Common myeloid progenitor, CD34-positive (primary cell): ENCODE results near the gene INPP5B.
"Not testable (repeated sequence)": the region's sequence is repeated elsewhere in the genome, so short reads cannot be mapped to it uniquely, and the experiment has no call there.

Experiments
- CTCF ChIA-PET: fragments of 350-600 bp; sonication (Branson Sonifier 250); formaldehyde crosslinking; loops from one replicate; lab custom pipeline; 2021; ENCODE audit warnings: antibody characterized with exemption; lab: Charles Lee
- POLR2A ChIA-PET: fragments of 350-600 bp; sonication (Branson Sonifier 250); formaldehyde crosslinking; loops from one replicate; lab custom pipeline; 2021; ENCODE audit warnings: antibody characterized with exemption; lab: Charles Lee
- DNase-seq, 3 donors: peaks; one replicate each; pipeline versions ENCODE4 v3.0.0 to v3.0.0-alpha.2; 2013
- H3K27ac ChIP-seq, 2 experiments: 1 replicate in 1 of 2; 2 replicates in 1 of 2; pipeline ENCODE4 v1.7.0; 2013; ENCODE audit warnings: inconsistent platforms in 2 of 2, low read length in 2 of 2, mild to moderate bottlenecking in 2 of 2, low read depth in 1 of 2, moderate library complexity in 1 of 2; ENCODE audit not compliant: severe bottlenecking in 2 of 2, insufficient read depth in 1 of 2, poor library complexity in 1 of 2
- H3K27me3 ChIP-seq, 5 experiments: replicated peaks in 2 of 5; 1 replicate in 3 of 5; 2 replicates in 2 of 5; pipeline versions ENCODE4 v1.6.1 to v1.7.0; 2013; ENCODE audit warnings: low read length in 4 of 5, mild to moderate bottlenecking in 2 of 5, moderate library complexity in 2 of 5, inconsistent platforms in 1 of 5; ENCODE audit not compliant: insufficient read depth in 5 of 5, control insufficient read depth in 4 of 5
- H3K36me3 ChIP-seq, 4 experiments: 1 replicate in 2 of 4; 2 replicates in 2 of 4; pipeline versions ENCODE4 v1.6.1 to v1.7.0; 2013; ENCODE audit warnings: low read length in 3 of 4, control low read depth in 1 of 4, mild to moderate bottlenecking in 1 of 4; ENCODE audit not compliant: control insufficient read depth in 4 of 4, insufficient read depth in 4 of 4
- H3K4me1 ChIP-seq, 4 experiments: 1 replicate in 3 of 4; 2 replicates in 1 of 4; pipeline versions ENCODE4 v1.6.1 to v1.7.1; 2013; ENCODE audit warnings: low read length in 3 of 4, mild to moderate bottlenecking in 3 of 4, control low read depth in 1 of 4, inconsistent platforms in 1 of 4, moderate library complexity in 1 of 4; ENCODE audit not compliant: control insufficient read depth in 4 of 4, insufficient read depth in 4 of 4; ENCODE audit errors: control extremely low read depth in 1 of 4
- H3K4me3 ChIP-seq, 7 experiments: 1 replicate in 4 of 7; 2 replicates in 3 of 7; pipeline versions ENCODE4 v1.5.1 to v1.7.0; 2013; ENCODE audit warnings: mild to moderate bottlenecking in 7 of 7, low read length in 6 of 7, moderate library complexity in 6 of 7, inconsistent platforms in 2 of 7, low read depth in 2 of 7, control low read depth in 1 of 7; ENCODE audit not compliant: insufficient read depth in 4 of 7, control insufficient read depth in 1 of 7; ENCODE audit errors: extremely low read depth in 1 of 7
- H3K9me3 ChIP-seq, 5 experiments: 1 replicate in 4 of 5; 2 replicates in 1 of 5; pipeline versions ENCODE4 v1.6.1 to v1.7.1; 2013; ENCODE audit warnings: low read length in 4 of 5, mild to moderate bottlenecking in 2 of 5, inconsistent platforms in 1 of 5, low read depth in 1 of 5, moderate library complexity in 1 of 5; ENCODE audit not compliant: control insufficient read depth in 4 of 5, insufficient read depth in 2 of 5; ENCODE audit errors: control extremely low read depth in 1 of 5
- WGBS: methylation state at CpG from one replicate; pipeline ENCODE4 v1.1.5; 2013; ENCODE audit not compliant: insufficient coverage; 5-methylcytosine and 5-hydroxymethylcytosine counted together

The INPP5B gene

GRCh38 chr1:37978541-37978940 is 31.7 kb upstream of the INPP5B start:
- peaks cover 20 to 86% (median 66%) of the 10 kb centered on the region in 4 experiments for H3K36me3 ChIP-seq
- POLR2A ChIA-PET = no interaction called here

GRCh38 chr1:37975083-37975482 is 28.2 kb upstream of the INPP5B start:
- H3K4me1 ChIP-seq, H3K27ac ChIP-seq, H3K4me3 ChIP-seq, H3K27me3 ChIP-seq, H3K9me3 ChIP-seq: not testable (repeated sequence)
- POLR2A ChIA-PET = interaction anchor here (0.6 kb wide), 1 partner anchor 39 kb away, joined by 3 read pairs; no protein-coding TSS in a partner anchor
- CTCF ChIA-PET = interaction anchor here (0.8 to 1.4 kb wide), 6 partner anchors 16 to 89 kb away, joined by 3 to 7 read pairs (median 4); no protein-coding TSS in a partner anchor
- peak; percentile 58 to 74 (median 69) for DNase-seq
- 51% methylated on average over 3 of the region's 6 CpGs for WGBS
- H3K36me3 ChIP-seq = peaks cover 12 to 53% (median 47%) of the 10 kb centered on the region in 4 experiments

More at GRCh38 chr1:37978541-37978940, 31.7 kb upstream of the INPP5B start:
- Histone ChIP-seq H3K27me3 (no peaks in the 10 kb centered on the region), H3K9me3 (no peaks in the 10 kb centered on the region), H3K27ac (no peak overlapping the region), H3K4me1 (no peaks in the 10 kb centered on the region), H3K4me3 (no peak overlapping the region)
- CTCF ChIA-PET = interaction anchor here (0.6 to 2.5 kb wide), 8 partner anchors 11 to 119 kb away, joined by 3 to 8 read pairs (median 3); partner anchors contain the start of gene MTF1
- WGBS = 96% methylated on average over 3 of the region's 4 CpGs
- DNase-seq = no peak

- no peaks in the 10 kb centered on the region for H3K9me3 ChIP-seq
- H3K27me3 ChIP-seq = no peaks in the 10 kb centered on the region
- H3K27ac ChIP-seq = no peak overlapping the region
- WGBS = 100% methylated on average over 4 of the region's 5 CpGs
- ChIA-PET POLR2A (no interaction called here), CTCF (interaction anchor here (1.3 kb wide), 1 partner anchor 17 kb away, joined by 7 read pairs; no protein-coding TSS in a partner anchor)
- no peaks in the 10 kb centered on the region for H3K4me1 ChIP-seq
- H3K4me3 ChIP-seq = no peak overlapping the region
- DNase-seq = no peak
- peaks cover 14 to 53% (median 45%) of the 10 kb centered on the region in 4 experiments for H3K36me3 ChIP-seq
Measured at GRCh38 chr1:37974567-37974966, 27.7 kb upstream of the INPP5B start.

GRCh38 chr1:37973684-37974083 is 26.8 kb upstream of the INPP5B start:
- H3K9me3 ChIP-seq, DNase-seq, H3K27me3 ChIP-seq, POLR2A ChIA-PET, H3K27ac ChIP-seq, H3K4me1 ChIP-seq, H3K4me3 ChIP-seq: not testable (repeated sequence)
- H3K36me3 ChIP-seq = peaks cover 14 to 54% (median 45%) of the 10 kb centered on the region in 4 experiments
- CTCF ChIA-PET = interaction anchor here (1.5 kb wide), 1 partner anchor 93 kb away, joined by 4 read pairs; no protein-coding TSS in a partner anchor
- WGBS = no CpG with 5 or more reads among the region's 5 CpGs

- POLR2A ChIA-PET = no interaction called here
- H3K36me3 ChIP-seq = peaks cover 20 to 63% (median 38%) of the 10 kb centered on the region in 4 experiments
Measured at GRCh38 chr1:37965301-37965700, 18.4 kb upstream of the INPP5B start.

GRCh38 chr1:37964106-37964505 is 17.3 kb upstream of the INPP5B start:
- CTCF ChIA-PET, H3K27ac ChIP-seq, H3K9me3 ChIP-seq, H3K4me1 ChIP-seq, H3K4me3 ChIP-seq, POLR2A ChIA-PET, DNase-seq, H3K27me3 ChIP-seq: not testable (repeated sequence)
- peaks cover 19 to 64% (median 41%) of the 10 kb centered on the region in 4 experiments for H3K36me3 ChIP-seq
- WGBS = 84% methylated on average over 11 of the region's 12 CpGs

More at GRCh38 chr1:37965301-37965700, 18.4 kb upstream of the INPP5B start:
- no peaks in the 10 kb centered on the region for H3K27me3 ChIP-seq
- WGBS = 98% methylated on average over 4 of the region's 4 CpGs
- no peaks in the 10 kb centered on the region for H3K4me1 ChIP-seq
- CTCF ChIA-PET = interaction anchor here (1.6 kb wide), 1 partner anchor 12 kb away, joined by 6 read pairs; no protein-coding TSS in a partner anchor
- no peak for DNase-seq
- H3K27ac ChIP-seq = no peak overlapping the region
- H3K9me3 ChIP-seq = no peaks in the 10 kb centered on the region
- no peak overlapping the region for H3K4me3 ChIP-seq

GRCh38 chr1:37958690-37959089 is 11.8 kb upstream of the INPP5B start:
- CTCF ChIA-PET = interaction anchor here (0.6 to 2.0 kb wide), 4 partner anchors 9 to 116 kb away, joined by 3 to 7 read pairs (median 3); no protein-coding TSS in a partner anchor
- Histone ChIP-seq H3K36me3 (peaks cover 4 to 50% (median 33%) of the 10 kb centered on the region in 4 experiments), H3K27me3 (no peaks in the 10 kb centered on the region)

More at GRCh38 chr1:37958690-37959089, 11.8 kb upstream of the INPP5B start:
- no peaks in the 10 kb centered on the region for H3K4me1 ChIP-seq
- WGBS = no CpG with 5 or more reads among the region's 2 CpGs
- POLR2A ChIA-PET = no interaction called here
- no peak overlapping the region for H3K4me3 ChIP-seq
- H3K9me3 ChIP-seq = no peaks in the 10 kb centered on the region
- no peak for DNase-seq
- no peak overlapping the region for H3K27ac ChIP-seq
